K562 (cell line): ENCODE data around the gene MRPL54.

ENCODE experiments used
- CBX2 ChIP-seq: fragments of 200-600 bp; sonication (generic); IDR thresholded peaks from one replicate; pipeline ENCODE4 v1.6.1; 2012; ENCODE audit warnings: mild to moderate bottlenecking, low read length, inconsistent platforms; ENCODE audit not compliant: insufficient read depth, poor library complexity, severe bottlenecking
- CBX3 ChIP-seq, 2 experiments: IDR thresholded peaks; 1 replicate in 1 of 2; 2 replicates in 1 of 2; pipeline ENCODE4 v1.6.1; 2012; ENCODE audit warnings: inconsistent platforms in 2 of 2, low read length in 2 of 2, borderline replicate concordance in 1 of 2, control low read depth in 1 of 2
- EP300 ChIP-seq: IDR thresholded peaks from 2 replicates; pipeline ENCODE4 v1.6.1; 2012; ENCODE audit warnings: low read length, improper control_type of control experiment
- PHF8 ChIP-seq: fragments of 200-600 bp; sonication (generic); IDR thresholded peaks from 2 replicates; pipeline ENCODE4 v1.6.1; 2012; ENCODE audit warnings: mixed run types, mild to moderate bottlenecking, inconsistent platforms, low read length, moderate library complexity, borderline replicate concordance

- TF ChIP-seq PHF8, result no peak
- no peak for TF ChIP-seq CBX3 (IDR thresholded peaks at IDR 0.05; ENCODE audit: borderline replicate concordance in 1 of 2, low read length in 2 of 2)
- TF ChIP-seq CBX2, result no peak
- no peak for TF ChIP-seq EP300
Observed at GRCh38 chr19:3782903-3783302, 20.4 kb downstream of the MRPL54 start.
